GM18907 (cell line): Measurements from ENCODE around the gene OSTM1.
"Not testable (repeated sequence)": the region's sequence is repeated elsewhere in the genome, so short reads cannot be mapped to it uniquely, and the experiment has no call there.

Experiments
- ATAC-seq: cut with Tn5 transposase; IDR thresholded peaks from one replicate; pipeline ENCODE4 v1.9.1; 2021; ENCODE audit warnings: mild to moderate bottlenecking, moderate library complexity; ENCODE audit not compliant: unreplicated experiment

Gene OSTM1

DNA sequence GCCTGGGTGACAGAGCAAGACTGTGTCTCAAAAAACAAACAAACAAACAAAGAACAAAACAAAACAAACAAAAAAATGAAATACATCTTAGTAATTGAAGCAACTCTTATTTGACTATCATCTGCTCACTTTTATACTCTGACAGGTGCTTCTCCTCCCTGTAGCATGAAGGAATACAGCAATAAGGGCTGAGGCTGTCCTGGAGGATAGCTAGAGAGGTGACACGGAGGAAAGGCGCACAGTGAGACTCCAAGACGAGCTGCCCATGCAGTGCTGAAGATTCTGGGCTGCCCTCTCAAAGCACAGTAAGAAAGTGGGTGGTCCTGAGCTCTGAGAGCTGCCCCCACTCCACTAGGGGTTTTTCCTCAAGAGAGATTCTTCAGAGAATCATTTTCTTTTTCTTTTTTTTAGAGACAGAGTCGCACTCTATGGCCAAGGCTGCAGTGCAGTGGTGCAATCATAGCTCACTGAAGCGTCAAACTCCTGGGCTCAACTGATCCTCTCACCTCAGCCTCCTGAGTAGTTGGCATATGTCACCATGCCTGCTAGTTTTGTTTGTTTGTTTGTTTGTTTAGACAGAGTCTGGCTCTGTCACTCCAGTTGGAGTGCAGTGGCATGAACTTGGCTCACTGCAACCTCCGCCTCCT, 50.0 kb downstream of the OSTM1 start:
- ATAC-seq: no peak

DNA sequence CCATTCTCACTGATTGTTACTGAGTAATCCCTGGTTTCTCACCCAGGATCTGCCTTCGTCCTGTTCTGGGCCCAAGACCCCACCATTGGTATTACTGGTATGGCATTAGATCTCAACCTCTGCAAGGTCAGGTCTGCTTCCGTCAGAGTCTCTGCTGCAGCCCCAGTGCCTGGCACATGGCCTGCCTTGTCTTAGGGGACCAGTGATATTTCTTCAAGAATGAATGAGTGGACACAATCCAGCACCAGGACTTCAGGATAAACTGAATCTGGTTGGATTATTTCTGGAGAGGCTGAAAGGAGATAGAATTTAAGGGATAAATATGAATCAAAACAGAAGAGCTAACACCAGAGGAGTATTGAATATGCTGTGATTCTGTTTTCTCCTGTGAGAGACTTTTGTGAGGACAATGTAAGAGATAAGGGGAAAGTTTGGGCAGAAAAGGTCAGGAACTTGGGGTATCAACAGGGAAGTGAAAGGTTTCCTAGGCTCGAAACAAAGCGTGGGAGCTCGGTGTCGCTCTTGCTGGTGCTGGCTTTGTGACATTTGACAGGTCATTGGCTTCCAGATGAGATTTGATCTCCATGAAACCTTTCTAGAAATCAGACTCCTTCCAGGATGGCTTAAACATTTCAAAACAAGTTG, 53.9 kb downstream of the OSTM1 start:
- no peak for ATAC-seq

DNA sequence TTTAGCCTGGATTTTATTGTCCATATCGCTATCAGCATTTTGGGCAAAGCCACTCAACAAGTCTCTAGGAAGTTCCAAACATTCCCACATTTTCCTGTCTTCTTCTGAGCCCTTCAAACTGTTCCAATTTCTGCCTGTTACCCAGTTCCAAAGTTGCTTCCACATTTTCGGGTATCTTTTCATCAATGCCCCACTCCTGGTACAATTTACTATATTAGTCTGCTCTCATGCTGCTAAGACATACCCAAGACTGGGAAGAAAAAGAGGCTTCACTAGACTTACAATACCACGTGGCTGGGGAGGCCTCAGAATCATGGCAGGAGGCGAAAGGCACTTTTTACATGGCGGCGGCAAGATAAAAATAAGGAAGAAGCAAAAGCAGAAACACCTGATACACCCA, 58.3 kb downstream of the OSTM1 start:
- ATAC-seq: not testable (repeated sequence)

DNA sequence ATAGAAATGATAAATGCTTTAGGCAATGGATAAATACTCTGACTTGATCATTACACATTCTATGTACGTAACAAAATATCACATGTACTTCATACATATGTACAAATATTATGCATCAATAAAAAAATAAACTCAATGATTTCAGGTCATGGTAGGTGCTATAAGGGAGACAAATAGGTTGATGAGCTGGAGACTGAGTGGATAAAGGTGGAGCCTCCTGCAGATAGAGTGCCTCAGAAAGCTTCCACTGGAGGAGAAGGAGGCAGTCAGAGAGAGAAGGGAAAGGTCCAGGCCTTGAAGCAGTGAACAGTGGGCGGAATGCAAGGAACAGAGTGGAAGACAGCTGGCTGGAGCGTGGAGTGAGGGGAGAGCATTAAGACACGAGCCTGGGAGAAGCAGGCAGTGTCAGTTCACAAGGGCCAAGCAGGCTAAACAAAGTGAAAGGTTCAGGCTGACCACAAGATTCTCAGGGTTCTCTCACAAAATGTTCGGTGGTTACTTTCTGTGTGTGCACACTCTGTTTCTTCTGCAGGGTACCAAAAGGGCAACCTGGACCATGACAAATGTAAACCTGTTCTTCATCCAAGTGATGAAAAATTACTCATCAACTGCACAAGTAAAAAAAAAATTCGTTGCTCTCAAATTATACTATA, 60.6 kb downstream of the OSTM1 start:
- ATAC-seq: no peak

DNA sequence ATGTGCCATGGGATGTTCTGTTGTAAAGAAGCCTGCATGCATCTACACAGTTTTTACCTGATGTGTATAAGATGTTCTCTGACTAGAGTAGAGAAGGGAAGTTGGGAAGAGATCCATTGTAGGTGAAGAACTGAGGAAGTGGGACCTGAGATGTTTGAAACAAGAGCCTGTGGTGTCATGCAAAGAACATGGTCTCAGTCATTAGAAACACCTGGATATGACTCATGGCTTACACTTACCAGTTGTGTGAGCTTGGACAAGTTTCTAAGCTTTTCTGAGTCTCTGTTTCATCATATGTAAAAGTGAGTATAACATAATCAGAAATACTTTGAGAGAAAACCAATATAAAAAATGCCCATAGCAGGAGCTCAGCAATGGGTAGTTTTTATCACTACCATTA, 64.6 kb downstream of the OSTM1 start:
- ATAC-seq: no peak

DNA sequence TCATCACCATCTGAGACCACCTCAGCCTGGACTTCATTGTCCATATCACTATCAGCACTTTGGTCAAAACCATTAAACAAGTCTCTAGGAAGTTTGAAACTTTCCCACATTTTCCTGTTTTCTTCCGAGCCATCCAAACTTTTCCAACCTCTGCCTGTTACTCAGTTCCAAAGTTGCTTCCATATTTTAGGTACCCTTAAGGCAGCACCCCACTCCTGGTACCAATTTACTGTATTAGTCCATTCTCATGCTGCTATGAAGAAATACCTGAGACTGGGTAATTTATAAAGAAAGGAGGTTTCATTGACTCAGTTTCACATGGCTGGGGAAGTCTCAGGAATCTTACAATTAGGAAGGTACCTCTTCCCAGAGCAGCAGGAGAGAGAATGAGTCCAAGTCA, 65.3 kb downstream of the OSTM1 start:
- ATAC-seq: not testable (repeated sequence)

DNA sequence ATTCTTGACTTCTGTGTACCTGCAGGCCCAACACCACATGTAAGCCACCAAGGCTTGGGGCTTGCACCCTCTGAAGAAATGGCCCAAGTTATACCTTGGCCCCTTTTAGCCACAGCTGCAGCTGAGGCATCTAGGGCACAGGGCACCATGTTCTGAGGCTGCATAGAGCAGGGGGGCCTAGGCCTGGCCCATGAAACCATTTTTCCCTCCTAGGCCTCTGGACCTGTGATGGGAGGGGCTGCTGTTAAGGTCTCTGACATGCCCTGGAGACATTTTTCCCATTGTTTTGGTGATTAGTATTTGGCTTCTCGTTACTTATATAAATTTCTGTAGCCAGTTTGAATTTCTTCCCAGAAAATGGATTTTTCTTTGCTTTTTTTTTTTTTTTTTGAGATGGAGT, 66.2 kb downstream of the OSTM1 start:
- no peak for ATAC-seq

DNA sequence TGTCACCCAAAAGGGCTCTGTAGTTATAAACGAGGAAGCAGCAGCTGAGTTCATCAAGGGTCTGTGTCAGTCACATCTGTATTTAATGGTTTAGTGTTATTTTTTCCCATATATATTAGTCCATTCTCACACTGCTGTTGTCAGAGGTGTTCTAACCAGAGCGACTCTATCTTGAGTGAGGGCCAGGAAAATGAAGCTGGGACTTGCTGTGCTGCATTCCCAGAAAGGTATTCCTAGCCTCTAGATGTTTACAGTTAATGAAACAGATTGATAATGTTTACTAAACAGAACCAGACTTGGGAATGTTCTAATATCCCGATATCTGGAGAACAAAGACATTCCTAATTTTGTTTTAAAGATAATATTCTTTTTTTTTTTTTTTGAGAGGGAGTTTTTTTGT, 68.6 kb downstream of the OSTM1 start:
- no peak for ATAC-seq

DNA sequence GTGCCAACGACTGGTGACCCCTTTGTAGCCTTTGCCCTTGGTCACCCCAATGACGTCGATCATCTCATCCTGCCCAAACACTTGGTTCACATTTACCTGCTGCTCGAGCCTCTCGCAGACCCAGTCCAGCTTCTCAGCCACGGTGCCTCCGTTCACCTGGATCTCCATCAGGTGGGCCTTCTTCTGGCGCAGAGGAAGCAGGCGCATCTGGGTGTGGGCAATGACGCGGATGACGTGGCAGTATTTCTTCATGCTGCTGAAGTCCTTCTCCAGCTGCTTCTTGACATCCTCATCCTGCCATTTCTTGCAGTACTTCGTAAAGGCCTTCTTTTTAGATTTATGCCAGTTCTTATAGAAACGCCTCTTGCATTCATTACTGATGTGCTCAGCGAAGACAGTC, 69.7 kb downstream of the OSTM1 start:
- ATAC-seq: no peak

DNA sequence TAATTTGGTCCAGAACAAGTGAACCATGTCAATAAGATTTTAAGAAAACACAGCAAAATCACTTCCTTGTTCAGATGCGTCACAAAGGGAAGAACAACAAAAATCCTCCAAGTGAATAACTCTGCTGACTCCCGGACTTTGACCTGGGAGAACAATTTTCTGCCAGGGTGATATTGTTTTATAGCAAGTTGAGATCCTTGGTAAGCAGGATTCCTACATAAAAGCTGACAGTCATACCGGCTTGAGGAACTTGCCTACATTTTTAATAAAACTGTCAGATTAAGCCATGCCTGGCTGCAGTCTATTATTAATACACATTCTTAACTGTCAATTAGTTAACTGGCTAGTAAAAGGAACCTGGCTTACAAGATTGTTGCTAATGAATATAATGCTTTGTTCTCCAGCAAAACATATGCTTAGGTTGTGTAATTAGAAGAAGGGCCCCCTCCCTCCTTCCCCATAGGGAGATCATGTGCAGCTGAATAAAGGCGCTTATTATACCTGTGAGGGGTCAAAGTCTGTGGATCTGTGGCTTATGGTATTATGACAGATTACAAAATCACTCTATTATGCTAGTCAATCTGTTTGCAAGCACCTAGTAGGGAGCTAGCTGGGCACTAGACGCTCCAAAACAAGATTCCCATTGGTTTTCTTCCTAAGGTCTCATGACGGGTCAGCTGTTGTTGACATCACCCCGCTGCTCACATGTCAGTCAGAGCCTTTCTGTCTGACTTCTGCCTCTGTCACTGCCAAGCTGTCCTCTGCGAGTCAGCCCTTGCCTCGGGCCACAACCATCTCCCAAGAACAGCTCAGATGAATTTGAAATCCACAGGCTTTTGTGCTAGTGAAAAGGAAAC, 71.9 kb downstream of the OSTM1 start:
- ATAC-seq: no peak

DNA sequence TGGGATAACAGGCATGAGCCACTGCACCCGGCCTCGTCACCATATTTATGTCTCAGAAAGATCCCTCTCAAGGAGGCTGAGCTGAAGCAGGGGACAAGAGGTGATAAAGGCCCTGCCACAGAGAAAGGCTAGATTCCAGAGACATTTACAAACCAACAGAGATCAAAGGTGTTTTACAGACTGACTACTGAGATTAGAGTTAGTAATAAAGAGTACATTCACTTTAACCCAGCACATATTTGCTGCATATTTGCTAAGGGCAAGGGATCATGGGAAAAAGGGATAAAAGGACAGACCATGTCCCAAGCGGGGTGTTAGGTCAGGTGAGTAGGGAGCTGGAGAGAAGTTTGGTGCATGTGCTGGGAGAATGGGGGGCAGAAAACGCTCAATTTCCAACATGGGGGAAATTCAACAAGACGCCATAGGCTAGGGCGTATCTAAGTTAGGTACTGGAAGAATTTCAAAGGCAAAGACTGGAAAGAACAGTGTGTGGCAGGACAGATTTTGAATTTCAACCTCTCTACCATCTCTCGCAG, 72.8 kb downstream of the OSTM1 start:
- ATAC-seq: no peak

DNA sequence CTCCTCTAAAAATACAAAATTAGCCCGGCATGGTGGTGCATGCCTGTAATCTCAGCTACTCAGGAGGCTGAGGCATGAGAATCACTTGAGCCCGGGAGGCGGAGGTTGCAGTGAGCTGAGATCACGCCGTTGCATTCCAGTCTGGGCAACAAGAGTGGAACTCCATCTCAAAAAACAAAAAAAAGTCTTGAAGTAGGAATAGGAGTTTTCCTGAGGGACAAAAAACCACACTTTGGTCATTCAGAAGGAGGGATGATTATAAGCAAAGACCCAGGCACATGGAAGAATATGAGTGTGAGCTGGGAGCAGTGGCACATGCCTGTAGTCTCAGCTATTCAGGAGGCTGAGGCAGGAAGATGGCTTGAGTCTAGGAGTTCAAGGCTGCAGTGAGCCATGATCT, 74.3 kb downstream of the OSTM1 start:
- ATAC-seq: not testable (repeated sequence)

DNA sequence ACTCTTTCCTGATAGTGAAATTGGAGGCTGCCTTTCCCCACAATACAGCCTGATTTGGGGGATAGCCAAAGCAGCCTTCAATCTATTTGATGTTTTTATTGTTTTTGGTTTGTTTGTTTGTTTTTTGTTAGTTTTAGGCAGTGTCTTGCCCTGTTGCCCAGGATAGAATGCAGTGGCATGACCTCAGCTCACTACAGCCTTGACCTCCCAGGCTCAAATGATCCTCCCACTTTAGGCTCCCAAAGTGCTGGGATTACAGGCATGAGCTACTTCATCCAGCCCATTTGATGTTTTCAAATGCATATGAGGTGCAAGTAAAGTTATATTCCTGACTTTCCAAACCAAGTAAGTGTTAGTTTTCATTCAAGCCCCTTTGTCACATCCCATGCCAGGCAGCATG, 75.2 kb downstream of the OSTM1 start:
- no peak for ATAC-seq

DNA sequence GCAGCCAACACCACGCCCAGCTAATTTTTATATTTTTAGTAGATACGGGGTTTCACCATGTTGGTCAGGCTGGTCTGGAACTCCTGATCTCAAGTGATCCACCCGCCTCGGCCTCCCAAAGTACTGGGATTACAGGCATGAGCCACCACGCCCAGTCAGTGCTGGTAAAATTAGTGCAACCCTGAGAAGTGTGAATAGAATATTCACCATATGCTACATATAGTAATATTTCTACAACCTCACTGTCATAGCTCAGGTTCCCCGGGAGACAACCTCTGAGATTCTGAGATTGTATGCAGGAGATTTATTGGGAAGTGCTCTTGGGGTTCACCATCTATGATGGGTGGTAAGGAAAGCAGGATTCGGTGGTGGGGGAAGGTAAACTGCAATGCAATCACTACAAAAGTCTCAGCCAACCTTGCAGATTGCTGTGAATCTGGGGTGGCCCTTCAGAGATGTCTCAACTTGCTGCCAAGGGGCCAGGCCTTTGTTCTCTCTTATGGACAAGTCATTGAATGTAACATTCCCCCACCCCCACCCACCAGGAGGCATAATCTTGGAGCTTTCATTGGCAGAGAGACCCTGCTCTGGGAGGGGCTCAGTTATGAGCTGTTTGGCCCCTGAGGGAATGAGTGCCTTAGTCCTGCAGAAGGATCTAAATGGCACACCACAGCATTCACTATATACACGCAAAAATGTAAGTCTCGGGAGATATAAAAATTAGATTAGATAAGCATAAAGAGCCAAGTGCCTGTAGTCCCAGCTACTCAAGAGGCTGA, 82.6 kb downstream of the OSTM1 start:
- no peak for ATAC-seq
